ENCODE measurements around the gene TMEM205.
"Not testable (repeated sequence)": the region's sequence is repeated elsewhere in the genome, so short reads cannot be mapped to it uniquely, and the experiment has no call there.

The TMEM205 gene

GRCh38 chr19:11346104-11346940, at the start of gene TMEM205, which contains the start of gene CCDC159:
Gene TMEM205 (minus strand): TSS chr19:11346268. CDS start chr19:11345619, 649 bp downstream.
Gene CCDC159 (plus strand): TSS chr19:11346519. CDS start chr19:11346607, 88 bp downstream.
- peak; percentile 98 for DNase-seq

- no peak for DNase-seq
Observed at GRCh38 chr19:11390933-11391680, 45.0 kb upstream of the TMEM205 start.

GRCh38 chr19:11390359-11390758, 44.3 kb upstream of the TMEM205 start:
- no peak for DNase-seq

GRCh38 chr19:11387162-11388034, 41.3 kb upstream of the TMEM205 start:
- no peak for DNase-seq

- no peak for DNase-seq
Observed at GRCh38 chr19:11384778-11385129, 38.7 kb upstream of the TMEM205 start.

DNA sequence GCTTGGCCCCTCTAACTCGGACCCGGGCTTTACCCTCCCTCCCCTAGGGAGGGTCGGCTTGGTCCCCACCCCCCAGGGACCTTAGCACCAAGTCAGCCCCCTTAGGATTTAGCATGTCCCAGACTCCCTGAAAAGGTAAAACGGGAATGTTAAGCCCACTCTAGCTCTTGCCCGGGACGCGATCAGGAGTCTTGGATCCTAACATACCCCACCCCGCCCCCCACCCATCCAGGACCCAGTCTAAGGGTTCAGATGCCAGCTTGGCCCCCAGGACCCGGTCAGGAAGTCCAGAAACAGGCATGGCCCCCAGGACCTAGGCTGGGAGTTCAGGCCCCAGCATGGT, 37.6 kb upstream of the TMEM205 start:
- no peak for DNase-seq

GRCh38 chr19:11382898-11383705, 37.0 kb upstream of the TMEM205 start:
- DNase-seq, result peak; percentile 9

- peak; percentile 97 for DNase-seq
Observed at GRCh38 chr19:11380653-11381537, 34.8 kb upstream of the TMEM205 start.

GRCh38 chr19:11379857-11380350, 33.8 kb upstream of the TMEM205 start:
- DNase-seq, result no peak

DNA sequence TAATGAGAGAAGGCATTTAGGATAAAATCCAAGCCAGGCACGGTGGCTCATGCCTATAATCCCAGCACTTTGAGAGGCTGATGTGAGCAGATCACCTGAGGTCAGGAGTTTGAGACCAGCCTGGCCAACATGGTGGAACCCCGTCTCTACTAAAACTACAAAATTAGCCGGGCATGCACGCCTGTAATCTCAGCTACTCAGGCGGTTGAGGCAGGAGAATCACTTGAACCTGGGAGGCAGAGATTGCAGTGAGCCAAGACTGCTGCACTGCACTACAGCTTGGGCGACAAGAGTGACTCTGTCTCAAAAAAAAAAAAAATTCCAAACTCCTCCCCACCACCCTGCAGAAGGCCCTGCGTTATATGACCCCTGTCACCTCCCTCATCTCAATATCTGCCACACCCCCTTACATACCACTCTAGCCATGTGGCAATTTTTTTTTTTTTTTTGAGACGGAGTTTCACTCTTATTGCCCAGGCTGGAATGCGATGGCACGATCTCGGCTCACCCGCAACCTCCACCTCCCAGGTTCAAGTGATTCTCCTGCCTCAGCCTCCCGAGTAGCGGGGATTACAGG, 33.3 kb upstream of the TMEM205 start:
- not testable (repeated sequence) for DNase-seq

- no peak for DNase-seq
Observed at GRCh38 chr19:11378319-11379189, 32.5 kb upstream of the TMEM205 start.

DNA sequence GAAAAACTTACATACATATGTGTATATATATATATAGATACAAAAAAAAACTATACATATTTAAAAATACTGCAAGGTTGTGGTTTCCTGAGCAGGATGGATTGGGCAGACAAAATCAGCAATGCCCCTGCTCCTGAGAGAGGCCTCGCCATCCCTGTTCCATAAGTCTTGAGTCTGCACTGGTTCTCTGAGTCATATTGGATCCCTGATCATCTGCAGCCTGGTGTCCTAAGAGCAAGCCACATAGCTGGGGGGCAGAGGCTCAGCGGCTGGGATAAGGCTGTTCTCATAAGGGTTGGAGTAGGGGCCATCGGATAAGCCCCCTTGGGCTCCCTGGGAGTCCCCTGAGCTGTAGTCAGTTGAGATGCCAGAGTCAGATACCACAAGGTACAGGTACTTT, 31.7 kb upstream of the TMEM205 start:
- no peak for DNase-seq

GRCh38 chr19:11377237-11377636, 31.2 kb upstream of the TMEM205 start:
- no peak for DNase-seq

- DNase-seq, result peak; percentile 76
Observed at GRCh38 chr19:11375143-11375948, 29.3 kb upstream of the TMEM205 start.

- DNase-seq, result peak; percentile 96
Observed at GRCh38 chr19:11374433-11375142, 28.5 kb upstream of the TMEM205 start, which contains the start of gene SWSAP1. Gene SWSAP1 (plus strand): TSS chr19:11374666. CDS start chr19:11374681, 15 bp downstream.

GRCh38 chr19:11373885-11374432, 27.9 kb upstream of the TMEM205 start:
- no peak for DNase-seq

GRCh38 chr19:11373166-11373884, 27.3 kb upstream of the TMEM205 start:
- DNase-seq, result no peak
